ENCODE data around the gene MRPL21.

GRCh38 chr11:68942095-68942620 is 38.5 kb upstream of the MRPL21 start:
- TF ChIP-seq POLR2A (IDR thresholded peaks at IDR 0.05) = no peak
- TF ChIP-seq POLR2AphosphoS5 (IDR thresholded peaks at IDR 0.05) = peak; percentile 40

Measured in gastroesophageal sphincter (tissue), 2 donors.